HepG2 (cell line): ENCODE results near the gene ADAT3. TPM values are rescaled to one million over a fixed set of nuclear protein-coding genes. Genes with fewer than 3 reads are reported as not detected.

Experiments used
- ZNF777 ChIP-seq: sonication (generic); formaldehyde crosslinking; IDR thresholded peaks from 2 replicates; pipeline ENCODE4 v1.4.0; 2020; ENCODE audit warnings: missing genetic modification reagents
- polyA plus RNA-seq, 8 experiments: library from polyadenylated mRNA; depleted of rRNA in 3 of 8; stranded (reverse) in 7 of 8; unstranded in 1 of 8; fragments of >200 nt; fragmentation: Illumina TruSeq in 4 of 8; extraction: Trizol in 4 of 8; gene quantifications; 2 replicates each; pipeline versions ENCODE4 v1.2.1 to v1.2.3, GENCODE V29; 2011 to 2016; ENCODE audit warnings: low read depth in 4 of 8, missing spikeins in 1 of 8, mixed read lengths in 1 of 8; ENCODE audit not compliant: insufficient read depth in 1 of 8
- total RNA-seq, 5 experiments: library from RNA; depleted of rRNA; stranded (reverse); fragments of >200 nt; fragmentation: Illumina TruSeq; extraction: Trizol; gene quantifications; 2 replicates each; pipeline ENCODE4 v1.2.3, GENCODE V29; 2016; ENCODE audit warnings: low read depth in 1 of 5
- TF ChIP-seq, protein P1 (sequence below): sonication (generic); formaldehyde crosslinking; IDR thresholded peaks from 2 replicates; pipeline ENCODE4 v1.4.0; 2020; ENCODE audit warnings: missing genetic modification reagents
- TF ChIP-seq, protein P2 (sequence below): sonication (generic); formaldehyde crosslinking; conservative IDR thresholded peaks from 2 replicates; pipeline ENCODE4 v1.8.0; 2022; ENCODE audit warnings: mild to moderate bottlenecking, moderate library complexity, missing genetic modification reagents

The ADAT3 gene
- total and polyA plus RNA-seq, 2 of the 13 experiments (the other 11 are each of a cell fraction or from before 2014, with no cell fraction given): 0.95 to 3.5 TPM

DNA sequence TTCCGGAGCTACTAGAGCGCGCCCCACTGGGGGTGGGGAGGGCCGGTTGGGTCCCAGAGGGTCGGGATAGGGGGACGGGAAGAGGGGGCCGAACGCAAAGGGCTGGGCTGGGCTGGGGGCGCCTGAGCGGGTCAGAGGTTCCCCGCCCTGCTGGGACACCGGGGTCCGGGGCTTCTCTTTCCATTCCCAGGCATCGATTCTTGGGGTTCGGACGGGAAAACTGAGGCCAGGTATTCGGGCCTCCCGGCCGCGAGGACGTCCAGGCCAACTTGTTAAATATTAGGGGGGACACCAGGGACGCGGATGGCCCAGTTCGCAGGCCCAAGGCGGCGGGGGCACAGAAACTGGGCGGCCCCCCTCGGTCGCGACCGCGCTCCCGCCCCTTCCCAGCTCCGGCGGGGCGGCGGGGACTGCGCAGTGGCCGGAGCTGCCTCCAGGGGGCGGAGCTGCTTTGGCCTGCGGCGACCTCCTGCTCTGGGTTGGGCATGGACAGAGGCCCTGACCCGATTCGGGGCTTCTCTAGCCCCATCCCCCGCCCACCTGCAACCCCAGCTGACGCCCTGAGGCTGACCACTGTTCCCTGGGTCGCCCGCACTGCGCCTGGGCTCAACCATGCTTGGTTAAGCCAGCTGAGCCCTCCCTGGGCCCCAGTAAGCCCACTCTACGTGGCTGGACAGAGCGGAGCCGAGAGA lies 40.6 kb upstream of the ADAT3 start (continued):
- TF ChIP-seq, protein P1, sequence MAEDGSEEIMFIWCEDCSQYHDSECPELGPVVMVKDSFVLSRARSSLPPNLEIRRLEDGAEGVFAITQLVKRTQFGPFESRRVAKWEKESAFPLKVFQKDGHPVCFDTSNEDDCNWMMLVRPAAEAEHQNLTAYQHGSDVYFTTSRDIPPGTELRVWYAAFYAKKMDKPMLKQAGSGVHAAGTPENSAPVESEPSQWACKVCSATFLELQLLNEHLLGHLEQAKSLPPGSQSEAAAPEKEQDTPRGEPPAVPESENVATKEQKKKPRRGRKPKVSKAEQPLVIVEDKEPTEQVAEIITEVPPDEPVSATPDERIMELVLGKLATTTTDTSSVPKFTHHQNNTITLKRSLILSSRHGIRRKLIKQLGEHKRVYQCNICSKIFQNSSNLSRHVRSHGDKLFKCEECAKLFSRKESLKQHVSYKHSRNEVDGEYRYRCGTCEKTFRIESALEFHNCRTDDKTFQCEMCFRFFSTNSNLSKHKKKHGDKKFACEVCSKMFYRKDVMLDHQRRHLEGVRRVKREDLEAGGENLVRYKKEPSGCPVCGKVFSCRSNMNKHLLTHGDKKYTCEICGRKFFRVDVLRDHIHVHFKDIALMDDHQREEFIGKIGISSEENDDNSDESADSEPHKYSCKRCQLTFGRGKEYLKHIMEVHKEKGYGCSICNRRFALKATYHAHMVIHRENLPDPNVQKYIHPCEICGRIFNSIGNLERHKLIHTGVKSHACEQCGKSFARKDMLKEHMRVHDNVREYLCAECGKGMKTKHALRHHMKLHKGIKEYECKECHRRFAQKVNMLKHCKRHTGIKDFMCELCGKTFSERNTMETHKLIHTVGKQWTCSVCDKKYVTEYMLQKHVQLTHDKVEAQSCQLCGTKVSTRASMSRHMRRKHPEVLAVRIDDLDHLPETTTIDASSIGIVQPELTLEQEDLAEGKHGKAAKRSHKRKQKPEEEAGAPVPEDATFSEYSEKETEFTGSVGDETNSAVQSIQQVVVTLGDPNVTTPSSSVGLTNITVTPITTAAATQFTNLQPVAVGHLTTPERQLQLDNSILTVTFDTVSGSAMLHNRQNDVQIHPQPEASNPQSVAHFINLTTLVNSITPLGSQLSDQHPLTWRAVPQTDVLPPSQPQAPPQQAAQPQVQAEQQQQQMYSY (CRISPR knock-in tag): no peak
- TF ChIP-seq, protein P2, sequence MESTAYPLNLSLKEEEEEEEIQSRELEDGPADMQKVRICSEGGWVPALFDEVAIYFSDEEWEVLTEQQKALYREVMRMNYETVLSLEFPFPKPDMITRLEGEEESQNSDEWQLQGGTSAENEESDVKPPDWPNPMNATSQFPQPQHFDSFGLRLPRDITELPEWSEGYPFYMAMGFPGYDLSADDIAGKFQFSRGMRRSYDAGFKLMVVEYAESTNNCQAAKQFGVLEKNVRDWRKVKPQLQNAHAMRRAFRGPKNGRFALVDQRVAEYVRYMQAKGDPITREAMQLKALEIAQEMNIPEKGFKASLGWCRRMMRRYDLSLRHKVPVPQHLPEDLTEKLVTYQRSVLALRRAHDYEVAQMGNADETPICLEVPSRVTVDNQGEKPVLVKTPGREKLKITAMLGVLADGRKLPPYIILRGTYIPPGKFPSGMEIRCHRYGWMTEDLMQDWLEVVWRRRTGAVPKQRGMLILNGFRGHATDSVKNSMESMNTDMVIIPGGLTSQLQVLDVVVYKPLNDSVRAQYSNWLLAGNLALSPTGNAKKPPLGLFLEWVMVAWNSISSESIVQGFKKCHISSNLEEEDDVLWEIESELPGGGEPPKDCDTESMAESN (CRISPR knock-in tag): no peak
- no peak; the same call in 1 of the 2 replicates for TF ChIP-seq ZNF777 (CRISPR knock-in tag)
- TF ChIP-seq, all 625 proteins: peak for 156
